Measurements from ENCODE around the gene ESRRG. TPM values are rescaled to one million over a fixed set of nuclear protein-coding genes. Genes with fewer than 3 reads are reported as not detected.
"Not testable (repeated sequence)": the region's sequence is repeated elsewhere in the genome, so short reads cannot be mapped to it uniquely, and the experiment has no call there.

ESRRG gene
- total RNA-seq, 1 donor from 2014 or later = 8.6 TPM

DNA sequence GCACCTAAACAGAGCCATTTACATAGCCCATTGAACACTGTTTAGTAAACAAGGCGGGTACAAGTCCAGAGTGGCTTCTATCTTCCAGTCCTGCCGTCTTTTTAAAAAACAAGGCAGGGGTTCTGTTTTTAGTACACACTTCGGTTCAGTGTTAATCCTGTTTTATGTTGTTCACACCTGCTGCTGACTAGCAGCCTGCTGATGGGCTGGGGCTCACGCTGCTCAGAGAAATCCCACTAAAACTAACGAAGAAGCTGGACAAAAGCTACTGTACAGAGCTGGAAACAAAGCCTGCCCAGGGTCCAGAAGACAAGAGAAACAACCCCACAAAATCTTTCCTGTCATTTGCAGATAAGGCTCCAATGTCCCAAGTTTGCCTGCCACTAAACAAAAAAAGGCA lies 13.2 kb downstream of the ESRRG start:
- FAIRE-seq (no peak), DNase-seq (ENCODE audit: low spot score in 2 of 2) (no peak)

DNA sequence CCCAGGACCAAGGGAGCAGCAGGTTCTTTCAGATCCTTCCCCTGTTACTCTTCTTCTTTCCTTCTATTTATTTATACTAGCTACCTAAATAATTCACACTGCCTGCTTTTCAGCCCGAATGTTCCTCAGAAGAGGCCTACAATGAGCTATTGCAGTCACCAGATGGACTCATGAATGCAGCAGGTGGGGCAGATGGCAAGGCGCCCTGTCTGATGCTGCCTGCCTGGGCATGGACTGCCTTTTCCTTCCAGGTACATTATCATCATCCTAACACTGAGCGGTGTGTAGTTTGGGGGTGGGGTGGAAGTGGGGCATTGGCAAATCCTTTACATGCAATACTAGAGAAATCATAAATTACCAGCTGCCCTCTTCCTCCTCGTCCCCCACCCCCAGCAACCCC lies 17.6 kb downstream of the ESRRG start:
- FAIRE-seq (no peak), DNase-seq (ENCODE audit: low spot score in 2 of 2) (no peak)

DNA sequence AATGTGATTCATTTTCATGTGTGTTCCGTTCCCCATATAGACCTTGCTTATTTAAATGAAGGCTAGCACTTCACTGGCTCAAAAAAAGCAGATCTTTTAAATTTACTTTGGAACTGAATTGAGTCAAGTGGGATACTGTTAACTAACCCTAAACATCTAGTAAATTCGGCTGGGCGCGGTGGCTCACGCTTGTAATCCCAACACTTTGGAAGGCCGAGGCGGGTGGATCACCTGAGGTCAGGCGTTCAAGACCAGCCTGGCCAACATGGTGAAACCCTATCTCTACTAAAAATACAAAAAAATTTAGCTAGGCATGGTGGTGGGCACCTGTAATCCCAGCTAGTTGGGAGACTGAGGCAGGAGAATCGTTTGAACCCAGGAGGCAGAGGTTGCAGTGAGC lies 19.2 kb downstream of the ESRRG start:
- not testable (repeated sequence) for DNase-seq (ENCODE audit: low spot score in 2 of 2); FAIRE-seq

DNA sequence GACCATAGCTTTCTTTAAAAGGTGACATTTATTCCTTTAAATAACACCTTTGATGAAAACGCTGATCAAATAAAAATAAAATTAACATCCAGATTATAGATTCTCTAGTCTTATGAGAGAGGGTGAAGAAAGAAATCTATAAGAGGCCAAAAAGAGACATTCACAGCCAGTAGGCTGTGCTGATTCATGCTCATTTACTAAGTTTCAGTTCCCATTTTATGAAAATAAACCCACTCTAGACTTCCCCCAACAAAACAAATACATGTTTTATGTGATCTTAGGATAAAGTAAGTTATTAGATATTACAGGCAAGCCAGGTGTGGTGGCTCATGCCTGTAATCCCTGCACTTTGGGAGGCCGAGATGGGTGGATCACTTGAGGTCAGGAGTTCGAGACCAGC lies 21.1 kb downstream of the ESRRG start:
- DNase-seq (ENCODE audit: low spot score in 2 of 2) (no peak), FAIRE-seq (no peak)

DNA sequence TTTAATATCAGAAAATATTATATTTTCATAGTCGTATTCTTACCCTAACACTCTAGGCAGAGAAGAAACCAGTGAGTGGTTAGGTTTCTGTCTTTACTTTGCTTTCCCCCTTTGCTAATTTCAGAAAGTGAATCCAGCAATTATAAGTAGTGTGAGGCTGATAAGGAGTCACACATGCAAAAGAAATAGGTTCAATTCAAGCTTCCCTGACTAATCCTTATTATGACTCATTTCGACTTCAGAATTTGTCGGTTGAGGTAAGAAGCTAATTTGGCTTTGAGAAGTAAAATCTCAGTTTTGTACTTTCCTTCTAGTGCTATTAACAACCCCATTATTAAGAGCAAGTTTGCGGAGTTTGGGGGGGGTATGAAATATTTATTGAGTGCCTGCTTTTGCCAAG lies 22.4 kb downstream of the ESRRG start:
- FAIRE-seq = no peak
- DNase-seq (ENCODE audit: low spot score in 2 of 2) = no peak

DNA sequence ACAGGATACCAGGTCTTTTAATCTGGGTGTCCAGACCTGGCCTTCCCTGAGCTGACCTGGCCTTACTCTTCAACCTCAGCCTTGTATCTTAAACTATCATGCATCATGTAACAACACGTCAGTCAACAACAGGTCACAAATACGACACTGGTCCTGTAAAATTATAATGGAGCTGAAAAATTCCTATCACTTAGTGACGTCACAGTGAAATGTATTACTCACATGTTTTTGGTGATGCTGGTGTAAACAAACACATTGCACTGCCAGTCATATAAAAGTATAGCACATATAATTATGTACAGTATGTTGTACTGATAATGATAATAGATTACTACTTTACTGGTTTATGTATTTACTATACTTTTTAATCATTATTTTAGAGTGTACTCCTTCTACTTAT lies 31.5 kb downstream of the ESRRG start:
- no peak for FAIRE-seq

DNA sequence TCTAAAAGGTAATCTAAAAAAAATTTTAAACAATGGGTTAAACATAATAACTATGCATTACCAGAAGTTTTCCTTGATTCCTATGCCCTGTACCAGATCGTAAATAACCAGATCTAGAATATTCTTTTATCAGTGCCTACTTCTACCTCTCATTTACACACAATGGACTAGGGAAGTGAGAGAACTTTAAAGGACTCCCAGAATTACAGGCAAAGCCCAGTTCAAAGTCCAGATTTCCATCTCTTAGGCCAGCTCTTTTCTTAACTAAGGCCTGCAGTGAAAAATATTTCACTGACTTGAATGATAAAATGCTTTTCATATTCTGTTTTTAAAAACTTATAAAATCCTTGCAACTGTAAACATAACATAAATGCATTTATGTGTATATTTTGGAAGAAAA lies 32.6 kb downstream of the ESRRG start:
- DNase-seq (ENCODE audit: low spot score in 2 of 2) (no peak), FAIRE-seq (no peak)

More for the DNA sequence above, 31.5 kb downstream of the ESRRG start:
- DNase-seq (ENCODE audit: low spot score in 2 of 2) = no peak

DNA sequence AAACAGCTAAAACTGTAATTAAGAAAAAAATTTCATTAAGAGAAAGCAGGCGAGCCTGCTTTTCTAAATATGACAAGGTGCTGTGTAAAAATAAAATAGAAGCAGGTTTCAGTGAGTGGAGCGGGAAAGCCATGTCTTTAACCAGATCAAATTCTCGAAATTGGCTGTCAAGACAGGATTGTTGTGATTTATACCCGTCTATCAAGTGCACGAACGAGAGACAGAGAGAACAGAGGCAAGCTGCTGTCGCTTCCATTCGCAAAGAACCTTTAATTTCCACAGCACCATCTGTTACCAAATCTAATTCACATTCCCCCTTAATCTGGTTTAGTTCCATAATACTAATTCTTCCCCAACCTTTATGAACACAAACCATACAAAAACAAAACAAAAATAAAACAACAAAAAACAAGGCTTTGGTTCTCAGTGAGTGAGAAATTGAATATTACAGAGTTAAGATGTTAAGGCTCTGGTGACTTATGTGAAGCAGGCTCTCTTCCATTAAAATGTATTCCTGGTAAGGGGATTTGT lies 35.0 kb downstream of the ESRRG start:
- DNase-seq (ENCODE audit: low spot score in 2 of 2) (no peak), FAIRE-seq (no peak)

DNA sequence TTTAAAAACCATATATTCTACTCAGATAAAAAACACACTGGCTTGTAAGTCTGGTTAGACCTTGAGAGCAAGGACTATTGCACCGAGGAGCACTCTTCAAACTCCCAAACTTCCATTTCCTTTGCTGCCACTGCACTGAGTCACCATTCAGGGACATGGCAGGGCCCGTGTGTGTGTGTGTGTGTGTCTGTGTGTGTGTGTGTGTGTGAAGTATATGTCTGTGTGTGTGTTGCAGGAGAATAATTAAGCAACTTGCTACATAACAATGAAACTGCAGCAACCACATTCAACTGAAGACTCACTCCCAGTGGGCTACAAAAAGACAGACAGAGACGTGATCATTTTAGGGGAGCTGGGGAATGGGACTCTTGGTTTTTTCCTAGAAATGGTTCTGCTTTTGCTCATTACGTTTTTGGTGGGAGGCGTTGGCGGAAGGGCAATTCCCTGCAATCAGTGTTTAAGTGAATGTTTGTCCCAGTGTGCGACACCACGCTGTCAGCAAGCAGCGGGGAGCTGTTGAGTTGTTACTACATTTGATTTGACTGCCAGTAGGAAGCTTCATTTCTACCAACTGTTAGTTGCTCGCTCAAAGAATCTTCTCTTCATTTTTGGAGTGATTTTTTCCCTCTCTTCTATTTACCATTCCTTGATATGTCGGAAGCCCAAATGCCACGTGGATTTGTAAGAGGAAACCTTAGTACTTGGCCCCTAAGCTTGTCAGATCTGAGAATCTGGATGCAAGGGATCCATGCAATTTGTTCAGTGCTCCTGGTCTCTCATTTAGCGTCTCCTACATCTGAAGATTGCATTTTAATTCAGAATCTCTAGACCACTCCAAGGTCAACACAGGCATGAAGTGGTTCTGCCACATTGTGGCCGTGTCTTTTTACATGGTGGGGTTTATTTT lies 36.1 kb downstream of the ESRRG start:
- FAIRE-seq (no peak), DNase-seq (ENCODE audit: low spot score in 2 of 2) (no peak)

DNA sequence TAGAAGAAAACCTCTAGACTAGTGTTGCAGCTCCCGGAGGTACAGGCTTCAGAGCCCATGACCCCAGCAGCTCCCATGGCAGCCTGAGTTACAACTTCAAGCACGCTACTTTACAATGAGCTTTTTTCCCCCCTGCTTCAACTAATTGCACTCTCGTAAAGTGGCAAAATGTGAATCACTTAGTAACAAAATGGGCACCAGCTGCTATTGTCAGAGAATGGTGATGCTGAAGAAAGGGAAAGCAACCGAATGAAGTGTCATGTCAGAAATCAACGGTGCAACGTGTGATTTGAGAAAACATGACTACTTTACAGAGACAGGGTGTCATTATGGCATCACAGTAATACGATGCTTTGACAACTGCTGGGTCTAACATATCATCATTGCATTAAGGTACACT lies 40.5 kb downstream of the ESRRG start:
- FAIRE-seq = no peak
- no peak for DNase-seq (ENCODE audit: low spot score in 2 of 2)

DNA sequence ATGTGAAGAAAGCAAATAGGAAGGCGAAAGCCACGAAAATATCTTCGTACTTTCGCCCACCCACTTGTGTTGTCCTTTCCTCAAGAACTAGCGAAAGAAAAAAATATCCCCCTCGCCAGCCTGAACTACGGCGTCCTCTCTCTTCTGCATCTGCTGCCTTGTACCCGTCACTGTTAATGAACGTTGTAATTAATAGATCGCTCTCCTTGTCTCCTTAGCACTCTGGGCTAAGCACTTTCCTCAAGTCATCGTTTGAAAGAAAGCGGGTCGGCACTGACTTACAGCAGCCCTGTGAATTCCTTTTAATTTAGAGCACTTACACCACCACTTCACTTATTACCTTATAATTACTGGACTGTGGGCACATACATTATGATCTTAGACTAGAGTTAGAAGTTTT lies 44.1 kb downstream of the ESRRG start:
- FAIRE-seq = no peak
- DNase-seq (ENCODE audit: low spot score in 2 of 2) = no peak

DNA sequence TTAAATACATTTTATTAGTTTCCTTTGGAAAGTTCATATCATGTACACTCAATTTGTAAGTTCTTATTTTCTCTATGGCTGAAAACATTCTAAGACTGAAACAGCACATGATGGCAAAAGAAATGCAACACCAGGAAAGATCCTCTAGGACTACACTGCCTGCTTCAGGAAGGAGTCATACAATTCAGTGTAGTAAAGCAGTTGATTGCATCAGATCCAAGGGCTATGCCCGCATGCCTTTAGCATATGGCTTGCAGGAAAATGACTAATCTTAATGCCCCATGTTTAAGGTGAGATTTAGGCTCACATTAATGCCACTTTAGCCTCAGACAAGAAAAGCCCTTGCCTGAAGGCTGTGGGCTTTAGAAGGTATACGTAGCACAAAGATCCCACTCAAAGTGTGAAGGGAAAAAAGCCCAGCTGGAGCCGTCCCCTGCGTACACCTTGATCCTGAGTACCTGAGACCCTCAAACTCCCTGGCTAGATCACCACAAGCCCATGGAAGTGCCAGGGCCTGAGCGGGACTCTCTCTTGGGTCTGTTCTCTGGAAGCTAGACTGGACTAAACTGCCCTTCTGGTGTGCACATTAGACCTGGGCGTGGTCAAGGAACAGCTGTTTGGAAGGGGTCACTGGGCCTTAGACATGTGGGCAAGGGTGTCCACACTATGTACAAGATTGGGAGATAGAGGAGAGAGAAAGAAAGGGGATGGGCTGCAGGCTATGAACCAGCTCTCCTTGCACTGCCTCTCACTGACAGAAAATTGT lies 52.9 kb downstream of the ESRRG start:
- FAIRE-seq (no peak), DNase-seq (ENCODE audit: low spot score in 2 of 2) (no peak)

DNA sequence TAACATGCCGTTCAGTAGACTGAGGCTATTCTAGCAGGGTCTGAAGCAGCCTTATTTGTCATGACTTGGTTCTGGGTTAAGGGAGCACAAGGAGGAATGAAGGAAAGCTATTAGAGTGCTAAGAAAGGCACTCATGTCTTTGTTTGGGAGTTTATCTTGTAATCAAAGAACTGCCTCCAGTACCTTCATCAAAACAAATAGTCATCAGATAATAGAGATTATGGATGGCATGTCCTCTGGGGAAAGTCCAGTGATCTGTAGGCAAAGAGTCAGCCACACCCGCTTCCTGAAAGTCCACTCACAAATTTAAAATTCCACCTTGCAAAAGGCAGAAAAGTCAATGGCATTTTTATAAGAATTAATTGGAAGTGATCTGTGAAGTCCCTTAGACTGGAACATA lies 56.8 kb downstream of the ESRRG start:
- FAIRE-seq = no peak
- no peak for DNase-seq (ENCODE audit: low spot score in 2 of 2)

DNA sequence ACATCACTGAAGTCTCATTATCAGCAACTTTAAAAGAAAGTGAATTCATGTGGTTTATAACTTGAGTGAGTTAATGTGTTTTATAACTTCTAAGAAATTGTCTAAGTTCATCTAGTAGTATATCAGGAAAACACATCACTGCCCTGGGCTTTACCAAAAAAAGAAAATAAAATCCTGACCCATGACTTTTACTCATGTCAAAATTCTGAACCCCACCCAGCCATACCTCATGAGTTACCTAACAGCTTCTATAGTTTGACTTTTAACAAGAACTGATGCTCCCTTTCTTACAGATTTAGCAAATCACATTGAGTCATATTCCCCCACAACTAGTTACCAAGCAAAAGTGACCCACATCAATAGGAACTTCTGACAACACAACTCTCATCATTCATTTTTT lies 57.4 kb downstream of the ESRRG start:
- DNase-seq (ENCODE audit: low spot score in 2 of 2) (no peak), FAIRE-seq (no peak)

DNA sequence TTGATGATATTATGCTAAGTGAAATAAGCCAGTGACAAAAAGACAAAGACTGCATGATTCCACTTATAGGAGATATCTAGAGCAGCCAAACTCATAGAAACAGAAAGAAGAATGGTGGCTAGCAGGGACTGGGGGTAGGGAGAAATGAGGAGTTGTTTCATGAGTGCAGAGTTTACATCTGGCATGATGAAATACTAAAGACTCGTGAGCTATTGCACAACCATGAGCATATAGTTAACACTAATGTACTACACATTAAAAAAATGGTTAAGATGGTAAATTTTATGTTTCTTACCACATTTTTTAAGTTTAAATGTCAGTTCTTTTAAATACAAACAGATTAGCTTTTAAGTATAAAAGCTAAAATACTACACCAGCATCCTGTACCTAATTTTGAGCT lies 57.8 kb downstream of the ESRRG start:
- no peak for DNase-seq (ENCODE audit: low spot score in 2 of 2)
- no peak for FAIRE-seq

DNA sequence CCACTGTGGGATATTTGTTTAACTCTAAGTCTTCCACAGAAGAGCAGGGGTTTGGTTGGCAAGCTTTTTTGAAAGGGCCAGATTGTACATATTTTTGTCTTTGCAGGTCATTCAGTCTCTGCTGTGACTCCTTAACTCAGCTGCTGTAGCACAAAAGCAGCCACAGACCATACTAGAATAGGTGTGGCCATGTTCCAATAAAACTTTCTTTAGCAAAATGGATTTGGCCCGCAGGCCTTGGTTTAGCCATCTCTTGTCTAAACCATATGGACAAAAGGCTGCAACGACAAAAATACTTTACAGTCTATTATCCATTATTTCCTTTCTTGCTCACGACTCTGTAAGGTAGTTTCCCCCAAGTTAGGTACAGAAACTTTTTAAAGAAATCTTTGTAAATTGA lies 60.5 kb downstream of the ESRRG start:
- FAIRE-seq = no peak
- no peak for DNase-seq (ENCODE audit: low spot score in 2 of 2)

DNA sequence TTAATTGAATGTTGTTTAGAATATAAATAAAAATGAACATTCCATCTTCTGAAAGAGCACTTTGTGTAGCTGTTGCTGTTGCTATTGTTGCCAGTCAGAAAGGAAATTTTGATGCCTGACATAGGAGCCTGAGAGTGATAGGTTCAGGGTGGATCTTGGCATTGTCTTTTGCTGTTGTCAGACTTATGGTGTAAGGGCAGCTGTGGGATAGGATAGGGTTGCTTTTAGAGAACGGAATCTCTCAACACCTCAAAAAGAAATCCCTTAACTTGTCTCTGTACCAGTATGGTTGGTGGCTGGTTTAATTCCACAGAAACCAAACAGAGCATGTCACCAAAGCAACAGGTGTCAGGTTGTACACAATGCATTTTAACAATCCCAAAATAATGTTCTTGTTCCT lies 62.7 kb downstream of the ESRRG start:
- DNase-seq (ENCODE audit: low spot score in 2 of 2) (no peak), FAIRE-seq (no peak)

DNA sequence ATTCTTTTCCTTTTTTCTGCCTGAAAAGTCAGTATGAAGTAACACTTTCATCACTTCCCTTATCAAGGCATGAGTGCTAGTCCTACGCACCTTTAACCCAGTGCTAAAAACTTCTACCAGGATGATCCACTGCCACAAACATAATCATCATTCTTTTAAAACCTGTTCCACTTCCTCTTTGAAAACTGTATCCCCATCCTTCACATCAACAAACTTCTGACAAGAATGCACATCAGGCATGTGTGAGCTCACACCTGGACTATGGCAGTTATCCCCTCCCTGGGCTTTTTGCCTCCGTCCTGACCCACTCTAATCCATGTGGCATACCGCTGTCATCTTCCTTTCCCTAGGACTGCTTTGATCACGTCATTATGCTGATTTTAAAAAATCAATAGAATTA lies 70.2 kb downstream of the ESRRG start:
- DNase-seq (ENCODE audit: low spot score in 2 of 2) (no peak), FAIRE-seq (no peak)

DNA sequence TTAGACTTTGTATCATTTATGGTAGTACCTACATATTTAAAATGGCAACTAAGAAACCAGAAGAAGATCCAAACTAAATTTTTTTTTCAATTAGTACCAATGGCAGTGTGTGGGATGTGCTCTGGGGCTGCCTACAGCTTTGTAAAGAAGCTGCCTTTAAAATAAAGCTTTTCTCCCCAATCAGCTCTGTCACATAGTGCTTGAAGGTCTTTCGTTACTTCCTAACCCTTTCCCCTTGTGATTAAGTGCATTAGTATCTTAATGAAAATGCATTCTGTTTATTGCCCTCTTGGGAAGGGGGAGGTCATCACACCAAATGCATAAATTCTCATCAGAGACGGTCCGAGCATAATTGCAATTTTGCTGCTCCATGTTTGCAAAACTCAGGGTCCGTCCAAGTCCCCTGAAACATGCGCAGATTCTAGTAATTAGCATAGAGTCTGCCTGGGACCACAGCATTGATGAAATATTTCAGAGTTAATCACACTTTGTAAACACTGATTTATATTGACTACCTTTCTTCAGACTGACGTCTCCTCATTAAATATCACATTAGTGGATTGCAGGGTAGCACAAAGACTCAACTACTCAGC lies 71.3 kb downstream of the ESRRG start:
- DNase-seq (ENCODE audit: low spot score in 2 of 2) = no peak
- FAIRE-seq = no peak

DNA sequence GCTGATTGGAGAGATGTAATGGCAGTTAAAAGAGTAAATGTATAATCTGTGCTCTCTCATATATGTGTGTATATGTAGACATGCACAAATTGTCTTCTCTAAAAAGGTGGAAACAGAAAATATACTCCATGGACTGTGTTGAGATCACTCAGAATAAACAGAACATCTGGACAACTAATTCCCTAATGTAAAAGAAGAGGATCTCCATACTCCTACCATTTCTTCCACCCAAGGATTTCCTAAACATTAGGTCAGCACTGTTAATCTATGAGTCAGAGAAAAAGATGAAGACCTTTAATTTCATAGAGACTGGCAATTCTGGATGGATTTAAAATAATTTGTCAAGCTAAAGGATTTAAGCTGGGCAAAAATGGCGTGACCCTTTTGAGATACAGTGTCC lies 80.1 kb downstream of the ESRRG start:
- DNase-seq (ENCODE audit: low spot score in 2 of 2) = no peak
- FAIRE-seq = no peak

All from frontal cortex (tissue), 4 donors.